Prostate gland (tissue), 2 donors: ENCODE results near the gene SVEP1. TPM values are rescaled to one million over a fixed set of nuclear protein-coding genes. Genes with fewer than 3 reads are reported as not detected.

Experiments used
- DNase-seq: peaks from one replicate; pipeline ENCODE4 v3.0.0-alpha.2; 2019; ENCODE audit warnings: low spot score
- H3K27ac ChIP-seq, 2 donors: fragments of 200-600 bp; sonication (generic); 2 replicates each; pipeline ENCODE4 v1.5.1; 2017 to 2019
- H3K27me3 ChIP-seq: fragments of 200-600 bp; sonication (generic); replicated peaks from 2 replicates; pipeline ENCODE4 v1.5.1; 2019; ENCODE audit not compliant: insufficient read depth
- H3K36me3 ChIP-seq, 2 donors: fragments of 200-600 bp; sonication (generic); 1 replicate in 1 of 2; 2 replicates in 1 of 2; pipeline versions ENCODE4 v1.5.1 to v1.8.1; 2017 to 2019
- H3K4me1 ChIP-seq: fragments of 200-600 bp; sonication (generic); replicated peaks from 2 replicates; pipeline ENCODE4 v1.5.1; 2019
- H3K4me3 ChIP-seq, 2 donors: fragments of 200-600 bp; sonication (generic); 2 replicates each; pipeline ENCODE4 v1.5.1; 2017 to 2019
- H3K9me3 ChIP-seq: fragments of 200-600 bp; sonication (generic); 2 replicates; pipeline ENCODE4 v1.5.1; 2017
- POLR2A ChIP-seq: fragments of 450-650 bp; IDR thresholded peaks from one replicate; pipeline ENCODE4 v1.6.1; 2016; ENCODE audit warnings: antibody characterized with exemption, mild to moderate bottlenecking
- POLR2AphosphoS5 ChIP-seq: sonication (generic); formaldehyde crosslinking; IDR thresholded peaks from one replicate; pipeline ENCODE4 v1.6.1; 2017; ENCODE audit warnings: antibody characterized with exemption
- WGBS: methylation state at CpG from one replicate; pipeline ENCODE4 v1.1.5; 2018; 5-methylcytosine and 5-hydroxymethylcytosine counted together
- intact Hi-C: fragments of 100-400 bp; cut with DNase I; formaldehyde crosslinking; loops from one replicate; pipeline ENCODE4 v1.14.2; 2022
- small RNA-seq, 2 donors: library from RNA; depleted of rRNA; stranded (forward); fragments of <200 nt; gene quantifications; one replicate each; pipeline ENCODE3, GENCODE V24; 2016
- total RNA-seq, 2 donors: library from RNA; depleted of rRNA; stranded (reverse); fragments of >200 nt; gene quantifications; one replicate each; pipeline ENCODE4 v1.1.0, GENCODE V29; 2016
- TF ChIP-seq, protein P1 (sequence below), 4 experiments: fragments of 200-600 bp in 2 of 4; fragments of 450-650 bp in 2 of 4; sonication (generic) in 2 of 4; IDR thresholded peaks; 1 replicate in 3 of 4; 2 replicates in 1 of 4; pipeline ENCODE4 v1.5.1; 2016 to 2019; ENCODE audit warnings: antibody characterized with exemption in 4 of 4, mild to moderate bottlenecking in 2 of 4, moderate library complexity in 2 of 4

SVEP1 gene
- total RNA-seq, 2 donors from 2014 or later = 2.7 to 5.8 TPM

GRCh38 chr9:110320651-110321445, 258.7 kb downstream of the SVEP1 start:
- Histone ChIP-seq H3K4me1 (no peaks in the 10 kb centered on the region), H3K4me3 (no peak overlapping the region)
- WGBS = 22% methylated on average over 3 of the region's 3 CpGs

GRCh38 chr9:110319781-110320492, 259.6 kb downstream of the SVEP1 start:
- no peak for TF ChIP-seq POLR2A
- no peak for TF ChIP-seq POLR2AphosphoS5
- TF ChIP-seq, protein P1, sequence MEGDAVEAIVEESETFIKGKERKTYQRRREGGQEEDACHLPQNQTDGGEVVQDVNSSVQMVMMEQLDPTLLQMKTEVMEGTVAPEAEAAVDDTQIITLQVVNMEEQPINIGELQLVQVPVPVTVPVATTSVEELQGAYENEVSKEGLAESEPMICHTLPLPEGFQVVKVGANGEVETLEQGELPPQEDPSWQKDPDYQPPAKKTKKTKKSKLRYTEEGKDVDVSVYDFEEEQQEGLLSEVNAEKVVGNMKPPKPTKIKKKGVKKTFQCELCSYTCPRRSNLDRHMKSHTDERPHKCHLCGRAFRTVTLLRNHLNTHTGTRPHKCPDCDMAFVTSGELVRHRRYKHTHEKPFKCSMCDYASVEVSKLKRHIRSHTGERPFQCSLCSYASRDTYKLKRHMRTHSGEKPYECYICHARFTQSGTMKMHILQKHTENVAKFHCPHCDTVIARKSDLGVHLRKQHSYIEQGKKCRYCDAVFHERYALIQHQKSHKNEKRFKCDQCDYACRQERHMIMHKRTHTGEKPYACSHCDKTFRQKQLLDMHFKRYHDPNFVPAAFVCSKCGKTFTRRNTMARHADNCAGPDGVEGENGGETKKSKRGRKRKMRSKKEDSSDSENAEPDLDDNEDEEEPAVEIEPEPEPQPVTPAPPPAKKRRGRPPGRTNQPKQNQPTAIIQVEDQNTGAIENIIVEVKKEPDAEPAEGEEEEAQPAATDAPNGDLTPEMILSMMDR (IDR thresholded peaks at IDR 0.05) = no peak
- no peak overlapping the region for H3K4me3 ChIP-seq
- 85% methylated on average over 4 of the region's 4 CpGs for WGBS

More at GRCh38 chr9:110320651-110321445, 258.7 kb downstream of the SVEP1 start:
- H3K36me3 ChIP-seq = no peaks in the 10 kb centered on the region
- intact Hi-C loops = no loop called here
- no peak overlapping the region for H3K27ac ChIP-seq
- no peaks in the 10 kb centered on the region for H3K27me3 ChIP-seq
- no peaks in the 10 kb centered on the region for H3K9me3 ChIP-seq
- TF ChIP-seq POLR2AphosphoS5 (no peak), POLR2A (no peak)
- TF ChIP-seq, protein P1 (IDR thresholded peaks at IDR 0.05) = no peak
- DNase-seq = no peak

GRCh38 chr9:110317911-110318310, 261.6 kb downstream of the SVEP1 start:
- H3K4me1 ChIP-seq = no peaks in the 10 kb centered on the region
- no peak overlapping the region for H3K27ac ChIP-seq
- no peak for TF ChIP-seq POLR2AphosphoS5
- H3K27me3 ChIP-seq = no peaks in the 10 kb centered on the region
- no peaks in the 10 kb centered on the region for H3K36me3 ChIP-seq
- DNase-seq = no peak
- no peak overlapping the region for H3K4me3 ChIP-seq
- no peaks in the 10 kb centered on the region for H3K9me3 ChIP-seq
- intact Hi-C loops = no loop called here
- WGBS = 94% methylated on average over 4 of the region's 4 CpGs

More at GRCh38 chr9:110319781-110320492, 259.6 kb downstream of the SVEP1 start:
- no peak for DNase-seq
- Histone ChIP-seq H3K4me1 (no peaks in the 10 kb centered on the region), H3K27ac (no peak overlapping the region), H3K27me3 (no peaks in the 10 kb centered on the region), H3K9me3 (no peaks in the 10 kb centered on the region), H3K36me3 (no peaks in the 10 kb centered on the region)
- intact Hi-C loops = no loop called here

DNA sequence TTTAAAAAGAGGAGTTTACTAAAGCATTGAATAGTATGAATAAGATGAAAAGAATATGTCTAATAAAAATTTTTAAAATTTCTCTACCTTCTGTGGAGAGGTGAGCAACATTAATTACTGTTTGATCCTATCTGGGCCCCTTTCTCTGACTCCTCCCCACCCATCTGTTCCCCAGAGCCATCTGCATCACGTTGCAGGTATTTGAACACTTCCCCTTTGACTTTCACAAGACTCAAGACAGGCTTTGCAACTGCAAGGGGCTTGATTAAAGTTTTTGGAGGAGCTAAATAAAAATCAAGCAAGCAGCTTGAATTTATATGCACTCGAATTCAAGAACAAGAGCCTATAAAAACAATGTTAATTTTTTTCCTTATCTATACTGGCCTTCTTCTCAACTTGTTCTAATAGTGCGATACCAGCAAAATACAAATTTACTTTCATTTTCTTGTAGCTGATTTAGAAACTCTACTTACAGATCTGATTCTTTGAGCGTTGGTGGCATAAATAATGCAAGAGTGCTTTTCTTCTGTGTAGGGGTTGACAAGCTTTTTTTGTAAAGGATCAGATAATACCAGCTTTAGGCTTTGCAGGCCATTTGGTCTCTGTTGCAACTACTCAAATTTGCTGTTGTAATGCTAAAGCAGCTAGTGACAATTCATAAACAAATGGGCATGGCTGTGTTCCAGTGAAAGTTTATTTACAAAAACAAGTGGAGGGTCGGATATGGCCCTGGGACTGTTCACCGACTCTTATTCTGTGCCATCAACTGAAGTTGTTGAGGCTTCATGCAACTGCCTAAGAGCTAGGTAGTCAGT, 263.1 kb downstream of the SVEP1 start:
- intact Hi-C loops = no loop called here
- H3K9me3 ChIP-seq = no peaks in the 10 kb centered on the region
- H3K27me3 ChIP-seq = no peaks in the 10 kb centered on the region
- no peaks in the 10 kb centered on the region for H3K36me3 ChIP-seq
- 35% methylated on average over 6 of the region's 6 CpGs for WGBS
- no peak overlapping the region for H3K27ac ChIP-seq
- no peak for DNase-seq
- no peak for TF ChIP-seq POLR2AphosphoS5
- TF ChIP-seq POLR2A = no peak
- TF ChIP-seq, protein P1 (IDR thresholded peaks at IDR 0.05) = no peak
- no peak overlapping the region for H3K4me3 ChIP-seq
- no peaks in the 10 kb centered on the region for H3K4me1 ChIP-seq

Small RNA genes lying within 50 kb of the gene (small RNA-seq; reads per million reads assigned to genes)
- gene RNU6-1039P = 0 reads per million in 2 donors

Other genes with a start within 250 kb of the SVEP1 start
- gene TXNDC8, start 241.9 kb downstream of the SVEP1 start, total RNA-seq = not detected
- 1 to 10 TPM in 1 of 2 donors, under 1 TPM in 1; 0.64 to 7.6 TPM for gene MUSK, start 89.0 kb upstream of the SVEP1 start, total RNA-seq